Breast epithelium (tissue), 4 donors: Measurements from ENCODE around the gene ISYNA1. TPM values are rescaled to one million over a fixed set of nuclear protein-coding genes. Genes with fewer than 3 reads are reported as not detected.
A peak's percentile ranks its signal among the peaks of the same experiment; 100 is the strongest.

Experiments used
- DNase-seq, 2 donors: peaks; one replicate each; pipeline ENCODE4 v3.0.0-alpha.2; 2019; ENCODE audit warnings: low spot score in 2 of 2
- H3K27ac ChIP-seq, 2 donors: fragments of 200-600 bp; sonication (generic) in 1 of 2; one replicate each; pipeline ENCODE4 v1.5.1; 2016 to 2019; ENCODE audit warnings: mild to moderate bottlenecking in 1 of 2
- H3K27me3 ChIP-seq, 2 donors: fragments of 200-600 bp; sonication (generic) in 1 of 2; one replicate each; pipeline versions ENCODE4 v1.5.1 to v1.6.0; 2017 to 2019; ENCODE audit warnings: control low read depth in 1 of 2, mild to moderate bottlenecking in 1 of 2
- H3K36me3 ChIP-seq: fragments of 200-600 bp; one replicate; pipeline ENCODE4 v1.5.1; 2019
- H3K4me1 ChIP-seq, 2 donors: fragments of 200-600 bp; sonication (generic); one replicate each; pipeline ENCODE4 v1.5.1; 2016 to 2019; ENCODE audit warnings: control low read depth in 1 of 2
- H3K4me3 ChIP-seq, 3 donors: fragments of 200-600 bp; sonication (generic); 1 replicate in 2 of 3; 2 replicates in 1 of 3; pipeline ENCODE4 v1.5.1; 2016 to 2019; ENCODE audit warnings: mild to moderate bottlenecking in 3 of 3, moderate library complexity in 2 of 3
- H3K9me3 ChIP-seq, 2 donors: fragments of 200-600 bp; sonication (generic) in 1 of 2; one replicate each; pipeline ENCODE4 v1.5.1; 2016 to 2019; ENCODE audit warnings: control low read depth in 1 of 2
- CTCF ChIP-seq, 3 donors: fragments of 450-650 bp; IDR thresholded peaks; one replicate each; pipeline ENCODE4 v1.5.1; 2016 to 2017; ENCODE audit warnings: antibody characterized with exemption in 3 of 3, mild to moderate bottlenecking in 3 of 3, moderate library complexity in 3 of 3
- POLR2A ChIP-seq: fragments of 450-650 bp; IDR thresholded peaks from one replicate; pipeline ENCODE4 v1.6.1; 2016; ENCODE audit warnings: antibody characterized with exemption, mild to moderate bottlenecking, moderate library complexity
- POLR2AphosphoS5 ChIP-seq, 3 donors: sonication (generic); formaldehyde crosslinking; IDR thresholded peaks; one replicate each; pipeline ENCODE4 v1.6.1; 2017; ENCODE audit warnings: antibody characterized with exemption in 3 of 3
- intact Hi-C: fragments of 100-400 bp; cut with DNase I; formaldehyde crosslinking; loops from one replicate; pipeline ENCODE4 v1.15.1; 2023; ENCODE audit warnings: low total_unique reads
- total RNA-seq, 3 donors: library from RNA; depleted of rRNA; stranded (reverse); fragments of >200 nt; gene quantifications; one replicate each; pipeline ENCODE4 v1.1.0, GENCODE V29; 2016

Gene ISYNA1
- total RNA-seq, 3 donors from 2014 or later, result 7.4 to 42.9 (median 40.2) TPM

GRCh38 chr19:18446811-18447359 is 9.0 kb upstream of the ISYNA1 start:
- H3K4me1 ChIP-seq, result no peaks in the 10 kb centered on the region
- no peak overlapping the region for H3K27ac ChIP-seq
- no peaks in the 10 kb centered on the region for H3K36me3 ChIP-seq
- intact Hi-C loops, result no loop called here
- no peak for TF ChIP-seq POLR2AphosphoS5 (IDR thresholded peaks at IDR 0.05)
- no peak for TF ChIP-seq POLR2A
- no peak for TF ChIP-seq CTCF (IDR thresholded peaks at IDR 0.05)
- no peak for DNase-seq
- H3K27me3 ChIP-seq, result no peaks in the 10 kb centered on the region
- no peak overlapping the region for H3K4me3 ChIP-seq
- no peaks in the 10 kb centered on the region for H3K9me3 ChIP-seq

- TF ChIP-seq POLR2A (no peak), POLR2AphosphoS5 (IDR thresholded peaks at IDR 0.05) (no peak), CTCF (IDR thresholded peaks at IDR 0.05) (no peak)
- no peak for DNase-seq
- Histone ChIP-seq H3K36me3 (no peaks in the 10 kb centered on the region), H3K9me3 (no peaks in the 10 kb centered on the region), H3K27ac (no peak overlapping the region), H3K4me1 (no peaks in the 10 kb centered on the region), H3K4me3 (no peak overlapping the region), H3K27me3 (no peaks in the 10 kb centered on the region)
- intact Hi-C loops, result no loop called here
Measured at GRCh38 chr19:18446145-18446810, 8.3 kb upstream of the ISYNA1 start.

- no peaks in the 10 kb centered on the region for H3K9me3 ChIP-seq
- no peak overlapping the region for H3K27ac ChIP-seq
- TF ChIP-seq CTCF (IDR thresholded peaks at IDR 0.05) (no peak), POLR2A (no peak), POLR2AphosphoS5 (IDR thresholded peaks at IDR 0.05) (no peak)
- no peak overlapping the region for H3K4me3 ChIP-seq
- no peaks in the 10 kb centered on the region for H3K4me1 ChIP-seq
- DNase-seq, result no peak
- intact Hi-C loops, result no loop called here
- no peaks in the 10 kb centered on the region for H3K36me3 ChIP-seq
- H3K27me3 ChIP-seq, result no peaks in the 10 kb centered on the region
Measured at GRCh38 chr19:18445262-18445948, 7.5 kb upstream of the ISYNA1 start.

GRCh38 chr19:18444513-18444912 is 6.6 kb upstream of the ISYNA1 start:
- no peak overlapping the region for H3K4me3 ChIP-seq
- no peak for DNase-seq
- H3K36me3 ChIP-seq, result no peaks in the 10 kb centered on the region
- no peaks in the 10 kb centered on the region for H3K9me3 ChIP-seq
- no peaks in the 10 kb centered on the region for H3K27me3 ChIP-seq
- TF ChIP-seq CTCF (IDR thresholded peaks at IDR 0.05), result no peak
- no peak for TF ChIP-seq POLR2AphosphoS5 (IDR thresholded peaks at IDR 0.05)
- no peak for TF ChIP-seq POLR2A
- H3K27ac ChIP-seq, result no peak overlapping the region
- no peaks in the 10 kb centered on the region for H3K4me1 ChIP-seq
- intact Hi-C loops, result no loop called here

DNA sequence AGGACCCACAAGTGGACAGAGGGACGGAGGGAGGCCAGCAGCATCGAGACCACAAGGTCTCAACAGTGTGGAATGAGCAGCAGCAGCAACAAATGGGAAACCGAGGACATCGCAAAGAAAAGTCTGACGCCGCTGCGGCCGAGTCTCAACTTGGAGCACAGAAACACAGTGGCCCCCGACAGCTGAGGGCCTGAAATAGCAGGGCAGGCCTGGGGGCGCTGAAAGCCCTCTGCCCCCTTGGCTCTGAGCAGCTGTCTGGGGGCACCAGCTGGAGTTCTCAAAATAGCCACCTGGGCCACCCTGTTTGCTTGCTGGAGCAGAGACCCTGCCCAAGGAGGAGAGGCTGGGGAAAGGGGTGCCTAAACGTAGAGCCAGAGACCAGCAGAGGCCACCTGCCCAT is 5.9 kb upstream of the ISYNA1 start:
- Histone ChIP-seq H3K36me3 (no peaks in the 10 kb centered on the region), H3K4me1 (peaks cover 0 to 2% of the 10 kb centered on the region in 2 donors), H3K27ac (peak overlapping the region in 1 of 2 donors; percentile 44), H3K4me3 (no peak overlapping the region), H3K27me3 (no peaks in the 10 kb centered on the region), H3K9me3 (no peaks in the 10 kb centered on the region)
- no peak for TF ChIP-seq CTCF (IDR thresholded peaks at IDR 0.05)
- TF ChIP-seq POLR2AphosphoS5 (IDR thresholded peaks at IDR 0.05), result no peak
- TF ChIP-seq POLR2A, result no peak
- no peak for DNase-seq
- intact Hi-C loops, result no loop called here
